H7 (cell line): Measurements from ENCODE around the gene DBH. TPM values are rescaled to one million over a fixed set of nuclear protein-coding genes. Genes with fewer than 3 reads are reported as not detected.

Experiments
- DNase-seq: peaks from one replicate; pipeline ENCODE4 v3.0.0; 2012
- H3K27me3 ChIP-seq: 2 replicates; pipeline ENCODE4 v1.6.0; 2011; ENCODE audit warnings: mild to moderate bottlenecking, low read length; ENCODE audit not compliant: control insufficient read depth, insufficient read depth
- H3K36me3 ChIP-seq: replicated peaks from 2 replicates; pipeline ENCODE4 v1.5.1; 2011; ENCODE audit warnings: low read length; ENCODE audit not compliant: control insufficient read depth, insufficient read depth
- H3K4me3 ChIP-seq: 2 replicates; pipeline ENCODE4 v1.5.1; 2011; ENCODE audit warnings: low read depth, mild to moderate bottlenecking, control low read depth, low read length, moderate library complexity; ENCODE audit not compliant: insufficient read depth
- total RNA-seq: library from RNA; depleted of rRNA; stranded (reverse); fragments of >200 nt; shearing (Covaris generic); gene quantifications from 2 replicates; pipeline ENCODE4 v1.2.3, GENCODE V29; 2014

The DBH gene
- total RNA-seq, 1 experiment from 2014 or later: 0.07 TPM

DNA sequence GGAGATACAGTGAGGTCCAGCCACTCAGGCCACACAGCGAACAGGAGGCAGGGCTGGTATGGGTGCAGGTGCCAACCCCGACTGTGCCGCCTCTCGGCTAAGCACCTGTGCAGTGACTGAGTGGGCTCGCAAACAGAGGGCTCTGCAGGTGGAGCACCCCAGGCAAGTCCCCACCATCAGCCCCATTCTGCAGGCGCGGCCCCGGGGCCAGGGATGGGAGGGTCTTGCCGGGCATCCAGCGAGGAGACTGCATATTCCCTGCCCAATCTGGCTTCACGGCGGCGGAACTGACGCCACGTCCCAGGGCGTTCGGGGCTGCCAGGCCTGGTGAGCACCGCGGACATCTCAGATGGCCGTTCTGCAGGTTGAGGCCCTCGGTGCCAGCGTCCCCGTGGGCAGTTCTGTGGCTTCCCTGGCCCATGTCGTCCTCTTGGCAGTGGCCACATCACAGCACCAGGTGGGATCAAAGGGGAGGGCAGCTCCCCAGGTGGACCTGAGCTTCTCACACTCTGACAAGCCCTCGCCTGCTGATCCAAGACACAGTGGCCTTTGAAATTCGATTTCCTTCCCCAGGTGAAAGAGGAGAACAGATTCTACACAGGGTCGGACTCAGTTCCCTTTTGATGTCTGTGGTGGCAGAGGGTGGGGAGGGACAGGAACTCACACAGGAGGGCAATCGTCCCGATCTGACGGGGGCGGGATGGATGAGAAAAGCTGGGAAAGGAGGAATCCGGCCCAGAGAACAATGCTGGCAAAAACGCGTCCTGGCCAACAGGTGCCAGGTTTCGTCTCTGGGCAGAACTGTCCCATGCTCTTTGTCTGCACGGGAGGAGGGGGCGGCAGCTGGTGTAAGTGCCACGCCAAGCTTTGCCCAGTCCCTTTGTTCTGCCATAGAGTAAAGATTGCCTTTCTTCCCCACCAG lies 18.8 kb downstream of the DBH start:
- Histone ChIP-seq H3K27me3 (peaks cover 14% of the 10 kb centered on the region), H3K4me3 (no peak overlapping the region), H3K36me3 (no peaks in the 10 kb centered on the region)
- no peak for DNase-seq

- Histone ChIP-seq H3K4me3 (no peak overlapping the region), H3K36me3 (no peaks in the 10 kb centered on the region), H3K27me3 (peaks cover 16% of the 10 kb centered on the region)
- DNase-seq: no peak
Observed at GRCh38 chr9:133655701-133656100, 19.5 kb downstream of the DBH start.

DNA sequence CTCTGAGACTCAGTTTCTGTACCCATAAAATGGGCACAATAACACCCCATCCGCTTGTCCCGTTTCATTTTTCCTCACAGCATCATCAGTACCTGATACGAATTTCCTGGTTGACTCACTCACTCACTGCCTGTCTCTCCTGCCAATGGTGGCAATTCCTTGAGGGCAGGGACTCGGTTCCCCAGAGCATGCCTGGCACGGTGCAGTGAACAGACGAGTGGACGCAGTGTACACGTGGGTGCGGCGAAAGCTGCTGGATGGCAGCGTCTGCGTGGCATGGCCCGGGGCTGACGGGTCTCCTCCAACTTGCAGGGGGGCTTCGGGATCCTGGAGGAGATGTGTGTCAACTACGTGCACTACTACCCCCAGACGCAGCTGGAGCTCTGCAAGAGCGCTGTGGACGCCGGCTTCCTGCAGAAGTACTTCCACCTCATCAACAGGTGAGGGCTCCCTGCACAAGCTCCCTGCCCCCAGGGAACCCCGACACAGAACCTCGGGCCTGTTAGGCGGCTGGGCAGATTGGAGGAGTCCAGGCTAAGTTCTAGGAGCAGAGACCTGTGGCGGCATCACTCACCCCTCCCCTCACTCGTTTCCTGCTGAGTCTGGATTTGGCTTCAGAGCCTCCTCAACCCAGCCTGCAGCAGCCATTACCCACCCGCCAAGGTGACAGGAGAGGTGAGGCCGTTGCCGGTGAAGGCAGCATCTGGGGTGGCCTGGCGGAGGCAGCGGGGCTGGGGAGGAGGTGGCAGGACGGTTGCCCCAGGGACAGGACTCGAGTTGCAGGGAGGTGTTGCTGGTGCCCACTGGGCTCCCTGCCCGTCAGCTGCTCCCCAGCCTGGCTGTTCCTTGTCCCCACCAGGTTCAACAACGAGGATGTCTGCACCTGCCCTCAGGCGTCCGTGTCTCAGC lies 20.3 kb downstream of the DBH start:
- peaks cover 16% of the 10 kb centered on the region for H3K27me3 ChIP-seq
- no peak for DNase-seq
- no peaks in the 10 kb centered on the region for H3K36me3 ChIP-seq

DNA sequence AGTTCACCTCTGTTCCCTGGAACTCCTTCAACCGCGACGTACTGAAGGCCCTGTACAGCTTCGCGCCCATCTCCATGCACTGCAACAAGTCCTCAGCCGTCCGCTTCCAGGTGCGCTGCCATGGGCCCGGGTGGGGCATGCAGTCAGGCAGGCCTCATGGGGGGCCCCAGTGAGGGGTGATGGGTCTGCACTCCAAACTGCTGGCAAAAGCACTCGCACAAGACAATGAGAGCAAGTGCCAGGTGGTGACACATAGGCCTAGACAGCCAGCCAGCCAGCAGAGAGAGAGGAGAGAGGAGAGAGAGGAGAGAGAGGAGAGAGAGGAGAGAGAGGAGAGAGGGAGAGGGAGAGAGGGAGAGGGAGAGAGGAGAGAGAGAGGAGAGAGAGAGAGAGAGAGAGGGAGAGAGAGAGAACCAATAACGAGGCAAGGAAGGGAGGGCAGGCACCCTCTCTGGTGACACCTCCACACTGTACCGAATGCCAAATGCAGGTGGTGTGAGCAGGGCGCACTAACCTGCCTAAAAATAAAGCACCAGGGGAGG lies 21.0 kb downstream of the DBH start:
- no peak overlapping the region for H3K4me3 ChIP-seq
- no peaks in the 10 kb centered on the region for H3K36me3 ChIP-seq
- no peak for DNase-seq
- peaks cover 16% of the 10 kb centered on the region for H3K27me3 ChIP-seq

More for the DNA sequence above, 20.3 kb downstream of the DBH start:
- no peak overlapping the region for H3K4me3 ChIP-seq

DNA sequence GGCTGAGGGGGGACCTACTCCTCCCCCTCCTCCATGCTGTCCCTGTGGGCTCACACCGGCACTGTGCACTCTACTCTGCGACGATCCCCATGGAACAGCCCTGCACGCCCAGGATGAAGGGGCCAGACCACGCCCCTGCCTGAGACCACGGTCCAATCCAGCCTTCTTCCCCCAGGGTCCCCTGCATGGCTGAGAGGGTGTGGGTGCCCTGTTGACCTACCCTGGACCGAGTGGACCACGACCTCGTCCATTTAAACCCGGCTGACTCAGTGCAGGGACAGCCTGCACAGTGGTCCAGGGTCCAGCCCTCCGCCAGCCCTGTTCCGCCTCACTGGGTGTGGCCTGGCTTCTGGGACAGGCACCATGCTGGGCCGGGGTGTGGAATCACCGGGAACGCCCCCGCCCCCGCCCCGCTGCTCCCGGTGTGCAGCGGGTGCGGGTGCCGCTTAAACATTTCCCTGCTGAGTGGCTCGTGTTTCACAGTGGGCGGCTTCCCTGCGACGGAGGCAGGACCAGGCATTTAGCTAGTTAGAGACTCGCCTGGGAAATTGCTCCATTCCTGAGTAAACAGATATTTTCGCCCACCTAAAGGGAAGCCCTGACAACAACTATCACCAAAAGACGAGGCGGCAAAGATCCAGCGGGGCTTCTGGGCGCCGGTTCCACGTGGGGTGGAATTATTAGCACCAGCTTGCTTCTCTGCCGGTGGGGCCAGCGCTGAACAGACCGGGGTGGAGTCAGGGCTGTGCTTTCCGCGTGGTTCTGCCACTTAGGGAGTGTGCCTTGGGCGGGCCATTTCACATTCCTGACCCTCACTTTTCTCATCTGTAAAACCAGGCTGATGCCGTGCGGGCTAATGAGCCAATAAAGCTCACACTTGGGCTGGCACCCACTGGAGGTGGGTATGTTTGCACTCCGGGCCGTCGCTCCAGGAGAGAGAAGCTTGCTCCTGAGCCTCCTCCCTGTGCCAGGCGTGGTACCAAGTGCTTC lies 22.6 kb downstream of the DBH start:
- DNase-seq: peak; percentile 90
- Histone ChIP-seq H3K4me3 (peak overlapping the region; percentile 8; the same call in 1 of the 2 replicates), H3K27me3 (peaks cover 16% of the 10 kb centered on the region), H3K36me3 (no peaks in the 10 kb centered on the region)

GRCh38 chr9:133659516-133659915 lies 23.4 kb downstream of the DBH start:
- no peak for DNase-seq
- peaks cover 16% of the 10 kb centered on the region for H3K27me3 ChIP-seq

DNA sequence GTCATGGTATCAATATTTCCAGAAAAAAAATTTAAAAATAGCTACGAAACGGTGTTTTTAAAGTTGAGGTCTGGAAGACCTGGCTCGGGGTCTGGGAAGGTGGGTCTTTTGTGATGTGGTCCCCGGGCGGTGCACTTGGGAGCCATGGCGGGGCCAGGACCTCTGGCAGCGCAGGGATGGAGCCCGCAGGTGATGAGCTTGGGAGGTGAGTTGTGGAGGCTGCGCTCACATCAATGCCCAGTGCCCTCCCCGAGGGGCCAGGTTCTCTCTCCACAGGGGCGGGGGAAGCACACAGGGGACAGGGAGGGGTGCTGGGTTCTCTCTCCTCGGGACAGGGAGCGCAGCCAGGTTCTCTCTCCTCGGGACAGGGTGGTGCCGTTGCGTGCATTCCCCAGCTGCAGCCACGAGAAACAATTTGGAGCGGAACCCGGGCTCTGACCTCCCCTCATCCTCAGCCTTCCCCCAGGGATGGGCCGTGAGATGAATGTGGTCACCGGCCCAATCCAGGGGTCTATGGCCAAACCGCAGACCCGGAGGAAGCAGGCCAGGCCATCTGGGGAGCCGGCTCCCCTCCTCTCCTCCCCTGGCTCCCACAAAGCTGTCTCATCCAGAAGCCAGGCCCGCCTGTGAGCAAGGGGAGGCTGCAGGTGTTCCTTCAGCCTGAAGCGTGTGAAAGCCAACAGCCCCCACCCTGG lies 25.8 kb downstream of the DBH start:
- no peak overlapping the region for H3K4me3 ChIP-seq
- H3K27me3 ChIP-seq: peaks cover 16% of the 10 kb centered on the region
- no peaks in the 10 kb centered on the region for H3K36me3 ChIP-seq
- DNase-seq: no peak

More at GRCh38 chr9:133659516-133659915, 23.4 kb downstream of the DBH start:
- H3K4me3 ChIP-seq: no peak overlapping the region
- no peaks in the 10 kb centered on the region for H3K36me3 ChIP-seq

GRCh38 chr9:133664173-133665050 lies 28.2 kb downstream of the DBH start:
- DNase-seq: no peak
- no peaks in the 10 kb centered on the region for H3K36me3 ChIP-seq
- no peak overlapping the region for H3K4me3 ChIP-seq
- peaks cover 8% of the 10 kb centered on the region for H3K27me3 ChIP-seq

DNA sequence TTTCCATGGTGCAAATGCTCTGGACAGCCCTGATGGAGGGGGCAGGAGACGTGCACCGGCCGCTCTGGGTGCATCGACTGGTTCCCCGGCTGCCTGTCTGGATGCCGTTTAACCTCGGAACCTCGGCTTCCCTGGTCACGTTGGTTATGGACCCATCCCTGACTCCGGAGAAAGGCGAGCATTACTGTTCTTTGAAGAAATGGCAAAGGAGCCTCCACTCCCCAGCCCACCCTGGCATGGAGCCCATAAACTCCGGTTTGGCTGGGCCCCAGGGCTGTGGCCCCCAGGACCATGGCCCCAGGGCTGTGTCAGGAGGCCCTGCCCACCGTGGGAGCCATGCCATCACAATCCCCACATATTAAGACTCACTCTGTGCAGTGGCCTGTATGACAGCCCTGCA lies 28.9 kb downstream of the DBH start:
- Histone ChIP-seq H3K4me3 (no peak overlapping the region), H3K36me3 (no peaks in the 10 kb centered on the region), H3K27me3 (peaks cover 2% of the 10 kb centered on the region; the same call in 1 of the 2 replicates)
- DNase-seq: no peak

GRCh38 chr9:133665535-133665934 lies 29.4 kb downstream of the DBH start:
- no peak overlapping the region for H3K4me3 ChIP-seq
- H3K27me3 ChIP-seq: peaks cover under 1% of the 10 kb centered on the region; the same call in 1 of the 2 replicates
- H3K36me3 ChIP-seq: no peaks in the 10 kb centered on the region
- no peak for DNase-seq

DNA sequence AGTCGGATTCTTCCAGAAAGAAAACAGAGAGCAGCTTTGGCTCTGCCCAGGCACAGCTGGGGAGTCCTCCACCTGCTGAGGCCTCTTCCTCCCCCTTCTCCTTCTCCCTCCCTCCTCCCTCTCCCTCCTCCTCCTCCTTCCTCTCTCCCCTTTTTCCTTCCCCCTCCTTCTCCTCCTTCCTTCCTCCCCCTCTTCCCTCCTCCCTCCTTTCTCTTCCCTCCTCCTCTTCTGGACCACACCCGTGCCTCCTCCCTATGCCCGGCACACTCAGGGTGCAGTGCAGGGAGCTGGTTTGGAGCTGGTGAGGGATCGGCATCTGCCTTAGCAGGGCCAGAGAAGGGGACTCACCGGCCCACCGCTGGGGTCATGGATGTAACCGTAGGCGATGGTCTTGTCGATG lies 30.2 kb downstream of the DBH start:
- DNase-seq: no peak
- H3K27me3 ChIP-seq: no peaks in the 10 kb centered on the region
- no peaks in the 10 kb centered on the region for H3K36me3 ChIP-seq
- H3K4me3 ChIP-seq: no peak overlapping the region

GRCh38 chr9:133666845-133667244 lies 30.7 kb downstream of the DBH start:
- Histone ChIP-seq H3K4me3 (no peak overlapping the region), H3K36me3 (no peaks in the 10 kb centered on the region), H3K27me3 (no peaks in the 10 kb centered on the region)
- no peak for DNase-seq
